Fibroblast of lung (primary cell): Measurements from ENCODE around the gene ARHGEF16. TPM values are rescaled to one million over a fixed set of nuclear protein-coding genes. Genes with fewer than 3 reads are reported as not detected.

ENCODE experiments used
- DNase-seq, 2 donors: peaks; one replicate each; pipeline versions ENCODE4 v3.0.0 to v3.0.0-alpha.2; 2010; ENCODE audit warnings: low read depth in 2 of 2
- H2AFZ ChIP-seq: 2 replicates; pipeline ENCODE4 v1.5.1; 2012; ENCODE audit warnings: low read length, control low read depth, inconsistent platforms
- H3K27ac ChIP-seq: 2 replicates; pipeline ENCODE4 v1.5.1; 2011; ENCODE audit warnings: low read length, control low read depth; ENCODE audit not compliant: insufficient read depth
- H3K27me3 ChIP-seq: 2 replicates; pipeline ENCODE4 v1.5.1; 2011; ENCODE audit warnings: mild to moderate bottlenecking, low read length; ENCODE audit not compliant: control insufficient read depth, insufficient read depth
- H3K36me3 ChIP-seq: 2 replicates; pipeline ENCODE4 v1.5.1; 2011; ENCODE audit warnings: low read length; ENCODE audit not compliant: control insufficient read depth, insufficient read depth
- H3K4me1 ChIP-seq: 2 replicates; pipeline ENCODE4 v1.5.1; 2011; ENCODE audit warnings: low read length; ENCODE audit not compliant: control insufficient read depth, insufficient read depth; ENCODE audit errors: extremely low read depth
- H3K4me2 ChIP-seq: 2 replicates; pipeline ENCODE4 v1.5.1; 2011; ENCODE audit warnings: low read length, control low read depth; ENCODE audit not compliant: insufficient read depth; ENCODE audit errors: extremely low read depth
- H3K4me3 ChIP-seq, 4 experiments: fragments of 200-600 bp in 1 of 4; sonication (generic) in 1 of 4; replicated peaks in 1 of 4; 2 replicates each; pipeline ENCODE4 v1.5.1; 2011 to 2016; ENCODE audit warnings: low read length in 4 of 4, low read depth in 3 of 4, mild to moderate bottlenecking in 3 of 4, control low read depth in 2 of 4, inconsistent platforms in 1 of 4, mixed read lengths in 1 of 4; ENCODE audit not compliant: insufficient read depth in 1 of 4; ENCODE audit errors: control extremely low read depth in 1 of 4
- H3K79me2 ChIP-seq: 2 replicates; pipeline ENCODE4 v1.5.1; 2012; ENCODE audit warnings: mild to moderate bottlenecking, low read length, inconsistent platforms; ENCODE audit not compliant: control insufficient read depth, insufficient read depth
- H3K9ac ChIP-seq: 2 replicates; pipeline ENCODE4 v1.5.1; 2011; ENCODE audit warnings: mild to moderate bottlenecking, low read length, control low read depth; ENCODE audit not compliant: insufficient read depth
- H3K9me3 ChIP-seq: 2 replicates; pipeline ENCODE4 v1.5.1; 2012; ENCODE audit warnings: low read depth, low read length; ENCODE audit not compliant: control insufficient read depth, insufficient read depth
- H4K20me1 ChIP-seq: 2 replicates; pipeline ENCODE4 v1.5.1; 2011; ENCODE audit warnings: low read length; ENCODE audit not compliant: control insufficient read depth, insufficient read depth; ENCODE audit errors: extremely low read depth
- EZH2 ChIP-seq: IDR thresholded peaks from 2 replicates; pipeline ENCODE4 v1.5.1; 2012; ENCODE audit warnings: low read length, control low read depth, mild to moderate bottlenecking; ENCODE audit errors: missing control alignments
- polyA plus RNA-seq, 2 donors: library from polyadenylated mRNA; depleted of rRNA in 1 of 2; stranded (reverse) in 1 of 2; unstranded in 1 of 2; fragments of >200 nt; gene quantifications; 2 replicates each; pipeline ENCODE4 v1.2.1, GENCODE V29; 2011 to 2012; ENCODE audit warnings: missing spikeins in 1 of 2
- total RNA-seq: library from RNA; depleted of rRNA; stranded (reverse); fragments of >200 nt; gene quantifications from 2 replicates; pipeline ENCODE4 v1.2.1, GENCODE V29; 2014
- TF ChIP-seq, protein P1 (sequence below), 2 donors: IDR thresholded peaks in 1 of 2; conservative IDR thresholded peaks in 1 of 2; 1 replicate in 1 of 2; 2 replicates in 1 of 2; pipeline ENCODE4 v1.5.1; 2011 to 2012; ENCODE audit warnings: low read length in 2 of 2, control low read depth in 1 of 2, inconsistent platforms in 1 of 2, low read depth in 1 of 2, mild to moderate bottlenecking in 1 of 2

Gene ARHGEF16
- total and polyA plus RNA-seq, 2 donors (not counting 1 experiment from before 2014, with no cell fraction given): 0.02 to 0.17 TPM

DNA sequence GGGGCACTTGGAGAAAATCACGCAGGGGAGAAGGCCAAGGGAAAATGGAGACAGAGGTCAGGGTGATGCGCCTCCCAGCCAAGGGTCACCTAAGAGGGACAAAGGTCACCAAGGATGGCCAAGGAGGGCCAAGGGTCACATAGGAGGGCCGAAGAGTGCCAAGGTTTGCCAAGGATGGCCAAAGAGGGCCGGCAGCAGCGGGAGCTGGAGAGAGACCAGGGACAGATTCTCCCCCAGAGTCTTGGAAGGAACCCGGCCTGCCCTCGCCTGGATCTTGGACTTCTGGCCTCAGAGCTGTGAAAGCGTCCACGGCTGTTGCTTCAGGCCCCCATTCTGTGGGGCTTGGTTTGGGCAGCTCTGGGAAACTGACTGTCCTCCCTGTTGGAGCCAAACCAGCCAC lies 25.6 kb upstream of the ARHGEF16 start:
- Histone ChIP-seq H3K4me2 (no peak overlapping the region), H3K36me3 (no peaks in the 10 kb centered on the region), H4K20me1 (no peaks in the 10 kb centered on the region), H2AFZ (no peak overlapping the region), H3K79me2 (no peaks in the 10 kb centered on the region), H3K27ac (no peak overlapping the region), H3K9ac (no peak overlapping the region), H3K4me3 (no peak overlapping the region), H3K4me1 (no peaks in the 10 kb centered on the region), H3K9me3 (no peaks in the 10 kb centered on the region), H3K27me3 (no peaks in the 10 kb centered on the region)
- DNase-seq: no peak
- no peak for TF ChIP-seq EZH2
- TF ChIP-seq, protein P1, sequence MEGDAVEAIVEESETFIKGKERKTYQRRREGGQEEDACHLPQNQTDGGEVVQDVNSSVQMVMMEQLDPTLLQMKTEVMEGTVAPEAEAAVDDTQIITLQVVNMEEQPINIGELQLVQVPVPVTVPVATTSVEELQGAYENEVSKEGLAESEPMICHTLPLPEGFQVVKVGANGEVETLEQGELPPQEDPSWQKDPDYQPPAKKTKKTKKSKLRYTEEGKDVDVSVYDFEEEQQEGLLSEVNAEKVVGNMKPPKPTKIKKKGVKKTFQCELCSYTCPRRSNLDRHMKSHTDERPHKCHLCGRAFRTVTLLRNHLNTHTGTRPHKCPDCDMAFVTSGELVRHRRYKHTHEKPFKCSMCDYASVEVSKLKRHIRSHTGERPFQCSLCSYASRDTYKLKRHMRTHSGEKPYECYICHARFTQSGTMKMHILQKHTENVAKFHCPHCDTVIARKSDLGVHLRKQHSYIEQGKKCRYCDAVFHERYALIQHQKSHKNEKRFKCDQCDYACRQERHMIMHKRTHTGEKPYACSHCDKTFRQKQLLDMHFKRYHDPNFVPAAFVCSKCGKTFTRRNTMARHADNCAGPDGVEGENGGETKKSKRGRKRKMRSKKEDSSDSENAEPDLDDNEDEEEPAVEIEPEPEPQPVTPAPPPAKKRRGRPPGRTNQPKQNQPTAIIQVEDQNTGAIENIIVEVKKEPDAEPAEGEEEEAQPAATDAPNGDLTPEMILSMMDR (conservative IDR thresholded peaks at IDR 0.05 in 1 of 2, IDR thresholded peaks at IDR 0.05 in 1 of 2; ENCODE audit: low read depth in 1 of 2, low read length in 2 of 2): no peak

GRCh38 chr1:3429320-3429719 lies 25.1 kb upstream of the ARHGEF16 start:
- Histone ChIP-seq H3K27ac (no peak overlapping the region), H2AFZ (no peak overlapping the region), H3K27me3 (no peaks in the 10 kb centered on the region), H4K20me1 (no peaks in the 10 kb centered on the region), H3K9ac (no peak overlapping the region), H3K36me3 (no peaks in the 10 kb centered on the region), H3K4me2 (no peak overlapping the region), H3K9me3 (no peaks in the 10 kb centered on the region), H3K79me2 (no peaks in the 10 kb centered on the region), H3K4me1 (no peaks in the 10 kb centered on the region), H3K4me3 (no peak overlapping the region)
- DNase-seq: no peak
- no peak for TF ChIP-seq EZH2
- TF ChIP-seq, protein P1 (conservative IDR thresholded peaks at IDR 0.05 in 1 of 2, IDR thresholded peaks at IDR 0.05 in 1 of 2; ENCODE audit: low read depth in 1 of 2, low read length in 2 of 2): no peak

- no peak overlapping the region for H3K4me3 ChIP-seq
- no peaks in the 10 kb centered on the region for H3K79me2 ChIP-seq
- H2AFZ ChIP-seq: no peak overlapping the region
- H4K20me1 ChIP-seq: no peaks in the 10 kb centered on the region
- H3K27ac ChIP-seq: no peak overlapping the region
- no peaks in the 10 kb centered on the region for H3K9me3 ChIP-seq
- H3K4me2 ChIP-seq: no peak overlapping the region
- H3K27me3 ChIP-seq: no peaks in the 10 kb centered on the region
- TF ChIP-seq EZH2: no peak
- TF ChIP-seq, protein P1 (conservative IDR thresholded peaks at IDR 0.05 in 1 of 2, IDR thresholded peaks at IDR 0.05 in 1 of 2; ENCODE audit: low read depth in 1 of 2, low read length in 2 of 2): no peak
- H3K36me3 ChIP-seq: no peaks in the 10 kb centered on the region
- H3K4me1 ChIP-seq: no peaks in the 10 kb centered on the region
- DNase-seq: no peak
- no peak overlapping the region for H3K9ac ChIP-seq
Observed at GRCh38 chr1:3429766-3430165, 24.7 kb upstream of the ARHGEF16 start.
